GM21528 (cell line): ENCODE data around the gene METRNL.
"Not testable (repeated sequence)": the region's sequence is repeated elsewhere in the genome, so short reads cannot be mapped to it uniquely, and the experiment has no call there.

Source experiments
- ATAC-seq: cut with Tn5 transposase; IDR thresholded peaks from one replicate; pipeline ENCODE4 v1.9.1; 2021; ENCODE audit warnings: mild to moderate bottlenecking, moderate library complexity; ENCODE audit not compliant: unreplicated experiment, low FRiP score

Gene METRNL

GRCh38 chr17:83065660-83066542 lies 13.5 kb upstream of the METRNL start:
- no peak for ATAC-seq

GRCh38 chr17:83066543-83066890 lies 12.9 kb upstream of the METRNL start:
- ATAC-seq = not testable (repeated sequence)

GRCh38 chr17:83067071-83067717 lies 12.2 kb upstream of the METRNL start:
- ATAC-seq = no peak

- ATAC-seq = no peak
Observed at GRCh38 chr17:83067718-83068261, 11.6 kb upstream of the METRNL start.

- no peak for ATAC-seq
Observed at GRCh38 chr17:83068641-83069570, 10.5 kb upstream of the METRNL start.

- ATAC-seq = no peak
Observed at GRCh38 chr17:83069571-83069906, 9.9 kb upstream of the METRNL start.

GRCh38 chr17:83069931-83070742 lies 9.3 kb upstream of the METRNL start:
- no peak for ATAC-seq

GRCh38 chr17:83070800-83071341 lies 8.5 kb upstream of the METRNL start:
- no peak for ATAC-seq

GRCh38 chr17:83071365-83071764 lies 8.0 kb upstream of the METRNL start:
- ATAC-seq = no peak

GRCh38 chr17:83071966-83072562 lies 7.3 kb upstream of the METRNL start:
- ATAC-seq = no peak

- ATAC-seq = no peak
Observed at GRCh38 chr17:83072600-83073358, 6.6 kb upstream of the METRNL start.

GRCh38 chr17:83073389-83074063 lies 5.9 kb upstream of the METRNL start:
- ATAC-seq = no peak

- ATAC-seq = no peak
Observed at GRCh38 chr17:83074486-83075223, 4.8 kb upstream of the METRNL start.

GRCh38 chr17:83075270-83075880 lies 4.0 kb upstream of the METRNL start:
- ATAC-seq = no peak

- no peak for ATAC-seq
Observed at GRCh38 chr17:83076938-83077337, 2.5 kb upstream of the METRNL start.

- ATAC-seq = no peak
Observed at GRCh38 chr17:83077411-83077810, 2.0 kb upstream of the METRNL start.

GRCh38 chr17:83077939-83078338 lies 1.5 kb upstream of the METRNL start:
- no peak for ATAC-seq
